Activated B cell treated with CpG ODN at 0.5 μM for 24 hours (primary cell): Measurements from ENCODE around the gene TMEM120A. TPM values are rescaled to one million over a fixed set of nuclear protein-coding genes. Genes with fewer than 3 reads are reported as not detected.

Experiments used
- ATAC-seq: fragments of 200-7000 bp; cut with Tn5 transposase; one replicate; pipeline ENCODE4 v1.10.0; 2021; ENCODE audit warnings: low read depth, mild to moderate bottlenecking, moderate library complexity
- CTCF ChIA-PET: fragments of 350-600 bp; sonication (Branson Sonifier 250); formaldehyde crosslinking; loops from one replicate; lab custom pipeline; 2021; ENCODE audit warnings: antibody characterized with exemption; lab: Charles Lee
- POLR2A ChIA-PET: fragments of 350-600 bp; sonication (Branson Sonifier 250); formaldehyde crosslinking; loops from one replicate; lab custom pipeline; 2021; ENCODE audit warnings: antibody characterized with exemption; lab: Charles Lee
- DNase-seq: peaks from one replicate; pipeline ENCODE4 v3.0.0; 2022
- H3K27ac Mint-ChIP-seq: one replicate; pipeline ENCODE4 v1.8.0; 2020; ENCODE audit warnings: mixed read lengths
- H3K27me3 Mint-ChIP-seq: one replicate; pipeline ENCODE4 v1.8.0; 2021; ENCODE audit warnings: mixed read lengths
- H3K36me3 Mint-ChIP-seq: one replicate; pipeline ENCODE4 v1.8.0; 2021; ENCODE audit warnings: low read depth, mixed read lengths
- H3K4me1 Mint-ChIP-seq: one replicate; pipeline ENCODE4 v1.8.0; 2021; ENCODE audit warnings: mixed read lengths
- H3K4me3 Mint-ChIP-seq: one replicate; pipeline ENCODE4 v1.8.0; 2020; ENCODE audit warnings: mild to moderate bottlenecking, mixed read lengths
- H3K9me3 Mint-ChIP-seq: one replicate; pipeline ENCODE4 v1.8.0; 2020; ENCODE audit warnings: mixed read lengths
- intact Hi-C: fragments of 100-400 bp; cut with micrococcal nuclease; formaldehyde crosslinking; loops from one replicate; pipeline ENCODE4 v1.15.1; 2024
- total RNA-seq: library from RNA; stranded (reverse); gene quantifications from 2 replicates; pipeline ENCODE4 v1.2.3, GENCODE V29; 2022
- TF ChIP-seq, protein P1 (sequence below): fragments of 200-600 bp; IDR thresholded peaks from one replicate; pipeline ENCODE4 v1.8.0; 2022; ENCODE audit warnings: antibody characterized with exemption, mild to moderate bottlenecking

Gene TMEM120A
- total RNA-seq, 1 donor from 2014 or later: 104 TPM

- ATAC-seq: no peak
- ChIA-PET CTCF (no interaction called here), POLR2A (no interaction called here)
- intact Hi-C loops: no loop called here
- H3K27ac Mint-ChIP-seq: no peak overlapping the region
- H3K9me3 Mint-ChIP-seq: no peaks in the 10 kb centered on the region
- DNase-seq: no peak
- H3K4me3 Mint-ChIP-seq: no peak overlapping the region
- TF ChIP-seq, protein P1, sequence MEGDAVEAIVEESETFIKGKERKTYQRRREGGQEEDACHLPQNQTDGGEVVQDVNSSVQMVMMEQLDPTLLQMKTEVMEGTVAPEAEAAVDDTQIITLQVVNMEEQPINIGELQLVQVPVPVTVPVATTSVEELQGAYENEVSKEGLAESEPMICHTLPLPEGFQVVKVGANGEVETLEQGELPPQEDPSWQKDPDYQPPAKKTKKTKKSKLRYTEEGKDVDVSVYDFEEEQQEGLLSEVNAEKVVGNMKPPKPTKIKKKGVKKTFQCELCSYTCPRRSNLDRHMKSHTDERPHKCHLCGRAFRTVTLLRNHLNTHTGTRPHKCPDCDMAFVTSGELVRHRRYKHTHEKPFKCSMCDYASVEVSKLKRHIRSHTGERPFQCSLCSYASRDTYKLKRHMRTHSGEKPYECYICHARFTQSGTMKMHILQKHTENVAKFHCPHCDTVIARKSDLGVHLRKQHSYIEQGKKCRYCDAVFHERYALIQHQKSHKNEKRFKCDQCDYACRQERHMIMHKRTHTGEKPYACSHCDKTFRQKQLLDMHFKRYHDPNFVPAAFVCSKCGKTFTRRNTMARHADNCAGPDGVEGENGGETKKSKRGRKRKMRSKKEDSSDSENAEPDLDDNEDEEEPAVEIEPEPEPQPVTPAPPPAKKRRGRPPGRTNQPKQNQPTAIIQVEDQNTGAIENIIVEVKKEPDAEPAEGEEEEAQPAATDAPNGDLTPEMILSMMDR: no peak
- peaks cover 3% of the 10 kb centered on the region for H3K4me1 Mint-ChIP-seq
- H3K27me3 Mint-ChIP-seq: no peaks in the 10 kb centered on the region
- H3K36me3 Mint-ChIP-seq: peaks cover 19% of the 10 kb centered on the region
Measured at GRCh38 chr7:75943864-75944263, 50.5 kb downstream of the TMEM120A start.

DNA sequence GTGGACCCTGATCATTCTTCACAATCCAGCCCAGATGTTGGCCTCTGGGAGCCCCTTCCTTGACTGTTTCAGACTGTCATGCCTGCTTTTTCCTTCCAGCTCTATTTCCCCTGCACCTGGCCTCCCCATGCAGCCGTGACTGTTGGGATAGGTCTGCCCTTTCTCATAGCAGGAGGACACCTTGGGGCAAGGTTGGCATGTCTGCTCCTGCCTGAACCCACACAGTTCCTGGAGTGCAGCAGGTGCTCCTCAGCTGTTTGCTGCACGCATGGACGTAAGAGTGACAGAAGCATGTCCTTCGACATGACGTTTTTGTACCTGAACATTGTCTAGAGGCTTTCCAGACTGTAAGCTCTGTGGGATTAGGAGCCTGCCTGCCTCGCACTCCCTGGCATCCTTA lies 55.5 kb downstream of the TMEM120A start:
- POLR2A ChIA-PET: interaction anchor here (0.6 kb wide), 1 partner anchor 31 kb away, joined by 3 read pairs; no protein-coding TSS in a partner anchor
- Mint-ChIP-seq H3K9me3 (no peaks in the 10 kb centered on the region), H3K4me3 (no peak overlapping the region), H3K27me3 (no peaks in the 10 kb centered on the region), H3K4me1 (peaks cover 2% of the 10 kb centered on the region), H3K36me3 (peaks cover 22% of the 10 kb centered on the region), H3K27ac (no peak overlapping the region)
- CTCF ChIA-PET: no interaction called here
- intact Hi-C loops: no loop called here
- ATAC-seq: no peak
- no peak for DNase-seq
- TF ChIP-seq, protein P1: no peak

DNA sequence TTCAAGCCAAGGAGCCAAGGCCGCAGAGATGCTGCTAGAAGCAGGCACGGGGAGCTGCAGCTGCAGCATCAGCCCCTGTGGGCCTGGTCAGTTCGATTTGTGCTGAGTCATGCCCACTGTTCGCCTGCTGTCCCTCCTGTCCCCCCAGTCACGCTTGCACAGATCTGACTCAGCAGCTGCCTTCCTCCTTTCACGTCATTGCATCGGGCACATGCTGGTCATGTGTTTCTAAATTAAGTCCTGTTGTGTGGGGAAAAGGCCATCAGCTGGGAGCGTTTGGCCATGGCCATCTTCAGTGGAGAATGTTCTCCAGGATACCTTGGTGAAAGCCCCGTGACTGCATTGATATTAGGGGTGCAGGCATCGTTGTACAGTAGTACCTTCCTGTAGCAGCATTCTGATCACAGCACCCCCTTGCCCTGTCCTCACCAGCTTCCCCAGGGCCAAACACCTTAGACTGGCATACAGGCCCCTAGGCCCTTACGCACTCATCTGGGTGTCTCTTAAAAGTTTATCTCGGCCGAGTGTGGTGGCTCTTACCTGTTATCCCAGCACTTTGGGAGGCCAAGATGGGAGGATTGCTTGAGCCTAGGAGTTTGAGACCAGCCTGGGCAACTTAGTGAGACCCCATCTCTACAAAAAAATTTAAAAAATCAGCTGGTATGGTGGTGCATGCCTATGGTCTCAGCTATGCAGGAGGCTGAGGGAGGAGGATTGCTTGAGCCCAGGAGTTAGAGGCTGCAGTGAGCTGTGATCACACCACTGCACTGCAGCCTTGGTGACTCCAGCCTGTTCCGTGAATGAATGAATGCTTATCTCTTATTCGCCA lies 56.2 kb downstream of the TMEM120A start:
- ATAC-seq: no peak
- ChIA-PET POLR2A (interaction anchor here (0.6 kb wide), 1 partner anchor 64 kb away, joined by 3 read pairs; no protein-coding TSS in a partner anchor), CTCF (no interaction called here)
- no peak overlapping the region for H3K4me3 Mint-ChIP-seq
- no peaks in the 10 kb centered on the region for H3K27me3 Mint-ChIP-seq
- no peak for DNase-seq
- H3K9me3 Mint-ChIP-seq: no peaks in the 10 kb centered on the region
- H3K4me1 Mint-ChIP-seq: peaks cover 2% of the 10 kb centered on the region
- intact Hi-C loops: no loop called here
- H3K27ac Mint-ChIP-seq: no peak overlapping the region
- H3K36me3 Mint-ChIP-seq: peaks cover 25% of the 10 kb centered on the region
- TF ChIP-seq, protein P1: no peak

Other genes starting within 250 kb of the TMEM120A start
- not detected in 2 replicates for gene CCL26, start 222.4 kb downstream of the TMEM120A start, total RNA-seq
- 0.81 and 1.2 TPM in 2 replicates for gene CCL24, start 180.8 kb downstream of the TMEM120A start, total RNA-seq
- gene RHBDD2, start 115.6 kb downstream of the TMEM120A start, total RNA-seq: 28.4 and 32.8 TPM in 2 replicates
- 63.5 and 66.8 TPM in 2 replicates for gene POR, start 79.4 kb downstream of the TMEM120A start, total RNA-seq
- 23.1 and 28.1 TPM in 2 replicates for gene STYXL1, start 53.4 kb upstream of the TMEM120A start, total RNA-seq
- gene MDH2, start 53.5 kb upstream of the TMEM120A start, total RNA-seq: 120 and 125 TPM in 2 replicates
- gene SRRM3, start 207.3 kb upstream of the TMEM120A start, total RNA-seq: not detected in 2 replicates